IMR-90 (cell line): ENCODE results near the gene AAMP. TPM values are rescaled to one million over a fixed set of nuclear protein-coding genes. Genes with fewer than 3 reads are reported as not detected.

ENCODE experiments used
- ATAC-seq: fragments of 200-7000 bp; cut with Tn5 transposase; 2 replicates; pipeline ENCODE4 v1.9.1; 2020; ENCODE audit warnings: low read depth, mild to moderate bottlenecking, moderate library complexity
- BruUV-seq: library from RNA; stranded (reverse); fragments of 400-500 nt; replicated peaks from 2 replicates; lab custom pipeline; 2021; lab: Mats Ljungman, UMichigan
- CTCF ChIA-PET: fragments of 300-600 bp; formaldehyde crosslinking; extraction: SDS; loops from one replicate; lab custom pipeline; 2021; ENCODE audit warnings: antibody characterized with exemption; lab: Yijun Ruan, JAX
- POLR2A ChIA-PET: fragments of 300-600 bp; sonication (Branson Sonifier 250); formaldehyde crosslinking; loops from one replicate; lab custom pipeline; 2022; ENCODE audit warnings: antibody characterized with exemption; ENCODE audit not compliant: unreplicated experiment; lab: Charles Lee
- DNase-seq: peaks from one replicate; pipeline ENCODE4 v3.0.0; 2013
- H2AFZ ChIP-seq: replicated peaks from 2 replicates; pipeline ENCODE3; 2013; ENCODE audit warnings: low read length, mild to moderate bottlenecking; ENCODE audit not compliant: poor library complexity
- H2AK5ac ChIP-seq: 2 replicates; pipeline ENCODE4 v1.6.1; 2013; ENCODE audit warnings: low read depth, low read length, inconsistent platforms
- H2AK9ac ChIP-seq: replicated peaks from 2 replicates; pipeline ENCODE3; 2013; ENCODE audit warnings: mild to moderate bottlenecking, low read depth, low read length, moderate library complexity; ENCODE audit not compliant: poor library complexity
- H2BK120ac ChIP-seq: 2 replicates; pipeline ENCODE4 v1.6.1; 2013; ENCODE audit warnings: low read depth, low read length, inconsistent platforms
- H2BK15ac ChIP-seq: 3 replicates; pipeline ENCODE4 v1.6.1; 2013; ENCODE audit warnings: low read depth, low read length, inconsistent platforms
- H2BK20ac ChIP-seq: 2 replicates; pipeline ENCODE4 v1.6.1; 2013; ENCODE audit warnings: low read depth, mild to moderate bottlenecking, inconsistent platforms, low read length, moderate library complexity
- H2BK5ac ChIP-seq: 2 replicates; pipeline ENCODE4 v1.6.1; 2013; ENCODE audit warnings: mild to moderate bottlenecking, low read depth, low read length, inconsistent platforms; ENCODE audit not compliant: poor library complexity, severe bottlenecking
- H3K14ac ChIP-seq: replicated peaks from 2 replicates; pipeline ENCODE4 v1.6.1; 2013; ENCODE audit warnings: low read depth, low read length, inconsistent platforms
- H3K18ac ChIP-seq: 2 replicates; pipeline ENCODE4 v1.6.1; 2013; ENCODE audit warnings: low read depth, low read length, control low read depth
- H3K23ac ChIP-seq: 2 replicates; pipeline ENCODE4 v1.6.1; 2013; ENCODE audit warnings: low read depth, low read length, inconsistent platforms
- H3K27ac ChIP-seq: 2 replicates; pipeline ENCODE4 v1.5.1; 2013; ENCODE audit warnings: mild to moderate bottlenecking, control low read depth, low read length; ENCODE audit not compliant: insufficient read depth
- H3K27me3 ChIP-seq: 2 replicates; pipeline ENCODE4 v1.6.1; 2013; ENCODE audit warnings: low read length; ENCODE audit not compliant: control insufficient read depth, insufficient read depth
- H3K36me3 ChIP-seq: 2 replicates; pipeline ENCODE4 v1.6.1; 2013; ENCODE audit warnings: low read length, mixed read lengths; ENCODE audit not compliant: control insufficient read depth, insufficient read depth
- H3K4ac ChIP-seq: 2 replicates; pipeline ENCODE4 v1.6.1; 2013; ENCODE audit warnings: low read depth, low read length, inconsistent platforms
- H3K4me1 ChIP-seq: 2 replicates; pipeline ENCODE4 v1.6.1; 2013; ENCODE audit warnings: low read length, mixed read lengths; ENCODE audit not compliant: control insufficient read depth, insufficient read depth
- H3K4me2 ChIP-seq: 2 replicates; pipeline ENCODE4 v1.6.1; 2013; ENCODE audit warnings: low read depth, mild to moderate bottlenecking, control low read depth, low read length, moderate library complexity
- H3K4me3 ChIP-seq: 2 replicates; pipeline ENCODE4 v1.5.1; 2013; ENCODE audit warnings: low read depth, mild to moderate bottlenecking, control low read depth, low read length, moderate library complexity; ENCODE audit not compliant: insufficient read depth
- H3K56ac ChIP-seq: 2 replicates; pipeline ENCODE4 v1.6.1; 2013; ENCODE audit warnings: low read length, inconsistent platforms; ENCODE audit not compliant: insufficient read depth; ENCODE audit errors: extremely low read depth
- H3K79me1 ChIP-seq, 2 experiments: 2 replicates each; pipeline ENCODE4 v1.6.1; 2013; ENCODE audit warnings: low read length in 2 of 2, inconsistent platforms in 1 of 2, low read depth in 1 of 2
- H3K9ac ChIP-seq: 2 replicates; pipeline ENCODE4 v1.6.1; 2013; ENCODE audit warnings: low read depth, low read length, control low read depth
- H3K9me1 ChIP-seq: 2 replicates; pipeline ENCODE4 v1.6.1; 2013; ENCODE audit warnings: low read length, inconsistent platforms; ENCODE audit not compliant: insufficient read depth
- H3K9me3 ChIP-seq: 2 replicates; pipeline ENCODE4 v1.6.1; 2013; ENCODE audit warnings: low read length; ENCODE audit not compliant: control insufficient read depth, insufficient read depth
- H4K20me1 ChIP-seq: 2 replicates; pipeline ENCODE4 v1.6.1; 2013; ENCODE audit warnings: low read length, inconsistent platforms; ENCODE audit not compliant: insufficient read depth
- H4K5ac ChIP-seq: 2 replicates; pipeline ENCODE4 v1.6.1; 2013; ENCODE audit warnings: mild to moderate bottlenecking, low read depth, low read length, control low read depth
- H4K8ac ChIP-seq, 2 experiments: 2 replicates each; pipeline ENCODE4 v1.6.1; 2013; ENCODE audit warnings: low read depth in 2 of 2, low read length in 2 of 2, control low read depth in 1 of 2, inconsistent platforms in 1 of 2
- H4K91ac ChIP-seq: 2 replicates; pipeline ENCODE4 v1.6.1; 2013; ENCODE audit warnings: low read depth, low read length, inconsistent platforms; ENCODE audit not compliant: insufficient read depth
- BHLHE40 ChIP-seq: fragments of 150-350 bp; IDR thresholded peaks from 2 replicates; pipeline ENCODE4 v1.6.1; 2016; ENCODE audit warnings: mild to moderate bottlenecking, low read depth, low read length
- CEBPB ChIP-seq: IDR thresholded peaks from 2 replicates; pipeline ENCODE4 v1.6.1; 2012; ENCODE audit warnings: low read depth, low read length, improper control_type of control experiment
- CHD1 ChIP-seq: IDR thresholded peaks from 2 replicates; pipeline ENCODE4 v1.6.1; 2012; ENCODE audit warnings: low read depth, low read length, improper control_type of control experiment
- MAFK ChIP-seq: IDR thresholded peaks from 2 replicates; pipeline ENCODE4 v1.6.1; 2012; ENCODE audit warnings: low read depth, low read length, improper control_type of control experiment
- MAZ ChIP-seq: IDR thresholded peaks from 2 replicates; pipeline ENCODE4 v1.6.1; 2012; ENCODE audit warnings: low read depth, mild to moderate bottlenecking, low read length, improper control_type of control experiment, moderate library complexity, borderline replicate concordance
- NFE2L2 ChIP-seq: fragments of 150-350 bp; IDR thresholded peaks from 2 replicates; pipeline ENCODE4 v1.6.1; 2016; ENCODE audit warnings: low read depth, mild to moderate bottlenecking, low read length
- RAD21 ChIP-seq: IDR thresholded peaks from 2 replicates; pipeline ENCODE4 v1.6.1; 2012; ENCODE audit warnings: low read length, improper control_type of control experiment
- RFX5 ChIP-seq: IDR thresholded peaks from 2 replicates; pipeline ENCODE4 v1.8.0; 2012; ENCODE audit warnings: low read depth, mild to moderate bottlenecking, low read length, moderate library complexity
- USF2 ChIP-seq: fragments of 150-350 bp; IDR thresholded peaks from 2 replicates; pipeline ENCODE4 v1.6.1; 2017; ENCODE audit warnings: mild to moderate bottlenecking, antibody characterized with exemption, low read length, low read depth
- WGBS, 2 experiments: methylation state at CpG; one replicate each; pipeline versions ENCODE4 v1.1.5 to v1.1.7; 2013; ENCODE audit warnings: missing lambda C conversion rate in 2 of 2; ENCODE audit not compliant: insufficient read length in 1 of 2; ENCODE audit errors: extremely low coverage in 2 of 2; 5-methylcytosine and 5-hydroxymethylcytosine counted together
- dilution Hi-C: fragments of 300-500 bp; cut with HindIII; formaldehyde crosslinking; loops from one replicate; pipeline ENCODE4 v1.14.3; 2018; ENCODE audit warnings: low sequenced_read_pairs; ENCODE audit not compliant: unreplicated experiment
- in situ Hi-C: fragments of 300-500 bp; cut with MboI; formaldehyde crosslinking; loops from 3 replicates; pipeline ENCODE4 v1.14.3; 2019; ENCODE audit warnings: low sequenced_read_pairs, inconsistent platforms, mixed read lengths
- intact Hi-C: fragments of 100-400 bp; cut with micrococcal nuclease; formaldehyde crosslinking; loops from 2 replicates; pipeline ENCODE4 v1.10.0; 2022
- polyA plus RNA-seq, 3 experiments: library from polyadenylated mRNA; depleted of rRNA; stranded (reverse); fragments of >200 nt; gene quantifications; 2 replicates each; pipeline ENCODE4 v1.2.3, GENCODE V29; 2012; ENCODE audit warnings: low replicate concordance in 1 of 3
- total RNA-seq: library from RNA; depleted of rRNA; stranded (reverse); fragments of >200 nt; gene quantifications from 2 replicates; pipeline ENCODE4 v1.2.3, GENCODE V29; 2012
- TF ChIP-seq, protein P1 (sequence below): fragments of 150-350 bp; IDR thresholded peaks from 2 replicates; pipeline ENCODE4 v1.6.1; 2016; ENCODE audit warnings: low read depth, mild to moderate bottlenecking, low read length, moderate library complexity, borderline replicate concordance

AAMP gene
- total and polyA plus RNA-seq, 2 of the 4 experiments (the other 2 are of a cell fraction), result 104 to 112 TPM

- TF ChIP-seq USF2 (no peak), CEBPB (peak; percentile 52)
Measured at GRCh38 chr2:218216674-218217359, 53.1 kb downstream of the AAMP start, which contains the start of gene ARPC2 (continued).

- H4K20me1 ChIP-seq, result peaks cover 38% of the 10 kb centered on the region
- 86% methylated on average over 5 of the region's 9 CpGs; no CpG with 5 or more reads in 1 of the 2 experiments for WGBS, 2 experiments
- H2AFZ ChIP-seq, result peak overlapping the region; percentile 98
- H3K4me2 ChIP-seq, result peak overlapping the region; percentile 58
- DNase-seq (no peak), ATAC-seq (no peak; the same call in 1 of the 2 replicates)
- H2AK9ac ChIP-seq, result peak overlapping the region; percentile 98
- H3K9me3 ChIP-seq, result no peaks in the 10 kb centered on the region
- peaks cover 12% of the 10 kb centered on the region for H3K4me1 ChIP-seq
- H2AK5ac ChIP-seq, result peak overlapping the region; percentile 88
- peak overlapping the region; percentile 84 for H3K23ac ChIP-seq
- peaks cover 6% of the 10 kb centered on the region for H3K9me1 ChIP-seq
- H3K27ac ChIP-seq, result peak overlapping the region; percentile 57
- intact Hi-C loops, result no loop called here
- H4K5ac ChIP-seq, result peak overlapping the region; percentile 51
- peak overlapping the region; percentile 94 for H3K14ac ChIP-seq
- H3K27me3 ChIP-seq, result peaks cover 4% of the 10 kb centered on the region
- no peaks in the 10 kb centered on the region for H3K36me3 ChIP-seq
- H2BK120ac ChIP-seq, result peak overlapping the region; percentile 56; the same call in 1 of the 2 replicates
- H3K4me3 ChIP-seq, result peak overlapping the region; percentile 97
- dilution Hi-C loops, result no loop called here
- H3K56ac ChIP-seq, result peak overlapping the region; percentile 90
- peak overlapping the region; percentile 82 for H4K91ac ChIP-seq
- BruUV-seq, result TSS peak; percentile 72
- peak overlapping the region; percentile 13; the same call in 1 of the 3 replicates for H2BK15ac ChIP-seq
- H4K8ac ChIP-seq, result peak overlapping the region; percentile 83 to 93
- H3K9ac ChIP-seq, result peak overlapping the region; percentile 65
- ChIA-PET CTCF (interaction anchor here (0.6 to 1.0 kb wide), 3 partner anchors 31 to 71 kb away, joined by 3 to 4 read pairs (median 3); no protein-coding TSS in a partner anchor), POLR2A (interaction anchor here (0.6 to 1.2 kb wide), 4 partner anchors 13 to 67 kb away, joined by 3 to 6 read pairs (median 4); no protein-coding TSS in a partner anchor)
- H2BK5ac ChIP-seq, result peak overlapping the region; percentile 70
- in situ Hi-C loops, result no loop called here
- H3K79me1 ChIP-seq, result peaks cover 0 to 19% of the 10 kb centered on the region in 2 experiments; a peak in 2 of 4 replicates
- no peak overlapping the region for H2BK20ac ChIP-seq
- peak overlapping the region; percentile 38 for H3K18ac ChIP-seq
- peak overlapping the region; percentile 89 for H3K4ac ChIP-seq
- TF ChIP-seq NFE2L2 (no peak), CHD1 (no peak), MAZ (no peak), BHLHE40 (no peak), MAFK (no peak), RAD21 (no peak), USF2 (no peak), CEBPB (no peak), RFX5 (no peak)
- TF ChIP-seq, protein P1, sequence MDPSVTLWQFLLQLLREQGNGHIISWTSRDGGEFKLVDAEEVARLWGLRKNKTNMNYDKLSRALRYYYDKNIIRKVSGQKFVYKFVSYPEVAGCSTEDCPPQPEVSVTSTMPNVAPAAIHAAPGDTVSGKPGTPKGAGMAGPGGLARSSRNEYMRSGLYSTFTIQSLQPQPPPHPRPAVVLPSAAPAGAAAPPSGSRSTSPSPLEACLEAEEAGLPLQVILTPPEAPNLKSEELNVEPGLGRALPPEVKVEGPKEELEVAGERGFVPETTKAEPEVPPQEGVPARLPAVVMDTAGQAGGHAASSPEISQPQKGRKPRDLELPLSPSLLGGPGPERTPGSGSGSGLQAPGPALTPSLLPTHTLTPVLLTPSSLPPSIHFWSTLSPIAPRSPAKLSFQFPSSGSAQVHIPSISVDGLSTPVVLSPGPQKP, result no peak
Measured at GRCh38 chr2:218216336-218216673, 53.6 kb downstream of the AAMP start.
